Measurements from ENCODE around the gene IL23R. TPM values are rescaled to one million over a fixed set of nuclear protein-coding genes. Genes with fewer than 3 reads are reported as not detected.

Gene IL23R
- polyA plus RNA-seq, 1 experiment: not detected

- Histone ChIP-seq H3K36me3 (ENCODE audit: control insufficient read depth, insufficient read depth, low read length) (no peaks in the 10 kb centered on the region), H3K4me3 (ENCODE audit: low read depth, low read length) (no peak overlapping the region), H3K27me3 (ENCODE audit: control insufficient read depth, insufficient read depth, low read length) (no peaks in the 10 kb centered on the region)
- DNase-seq (ENCODE audit: low read depth): no peak
- CTCF ChIA-PET: interaction anchor here (1.0 kb wide), 1 partner anchor 73 kb away, joined by 3 read pairs; no protein-coding TSS in a partner anchor
- TF ChIP-seq CTCF (IDR thresholded peaks at IDR 0.05; ENCODE audit: insufficient read depth, low read depth, low read length): no peak
- POLR2A ChIA-PET: no interaction called here
Observed at GRCh38 chr1:67285780-67286488, 119.7 kb downstream of the IL23R start.

GRCh38 chr1:67290236-67290635, 124.0 kb downstream of the IL23R start:
- POLR2A ChIA-PET: no interaction called here

GRCh38 chr1:67294836-67295617, 128.8 kb downstream of the IL23R start:
- no peak for TF ChIP-seq CTCF (IDR thresholded peaks at IDR 0.05; ENCODE audit: insufficient read depth, low read depth, low read length)
- Histone ChIP-seq H3K36me3 (ENCODE audit: control insufficient read depth, insufficient read depth, low read length) (no peaks in the 10 kb centered on the region), H3K4me3 (ENCODE audit: low read depth, low read length) (no peak overlapping the region), H3K27me3 (ENCODE audit: control insufficient read depth, insufficient read depth, low read length) (no peaks in the 10 kb centered on the region)
- no peak for DNase-seq (ENCODE audit: low read depth)
- CTCF ChIA-PET: no interaction called here
- POLR2A ChIA-PET: no interaction called here

More at GRCh38 chr1:67290236-67290635, 124.0 kb downstream of the IL23R start:
- H3K4me3 ChIP-seq (ENCODE audit: low read depth, low read length): no peak overlapping the region
- H3K36me3 ChIP-seq (ENCODE audit: control insufficient read depth, insufficient read depth, low read length): no peaks in the 10 kb centered on the region
- no peak for DNase-seq (ENCODE audit: low read depth)
- CTCF ChIA-PET: no interaction called here
- no peaks in the 10 kb centered on the region for H3K27me3 ChIP-seq (ENCODE audit: control insufficient read depth, insufficient read depth, low read length)
- TF ChIP-seq CTCF (IDR thresholded peaks at IDR 0.05; ENCODE audit: insufficient read depth, low read depth, low read length): no peak

- no peaks in the 10 kb centered on the region; the same call in 1 of the 2 replicates for H3K27me3 ChIP-seq (ENCODE audit: control insufficient read depth, insufficient read depth, low read length)
- no peak for TF ChIP-seq CTCF (IDR thresholded peaks at IDR 0.05; ENCODE audit: insufficient read depth, low read depth, low read length)
- CTCF ChIA-PET: interaction anchor here (0.6 kb wide), 1 partner anchor 358 kb away, joined by 3 read pairs; no protein-coding TSS in a partner anchor
- no peak overlapping the region for H3K4me3 ChIP-seq (ENCODE audit: low read depth, low read length)
- no peak for DNase-seq (ENCODE audit: low read depth)
- H3K36me3 ChIP-seq (ENCODE audit: control insufficient read depth, insufficient read depth, low read length): no peaks in the 10 kb centered on the region
- POLR2A ChIA-PET: no interaction called here
Observed at GRCh38 chr1:67298762-67299161, 132.5 kb downstream of the IL23R start.

GRCh38 chr1:67299296-67299695, 133.0 kb downstream of the IL23R start:
- Histone ChIP-seq H3K36me3 (ENCODE audit: control insufficient read depth, insufficient read depth, low read length) (no peaks in the 10 kb centered on the region), H3K27me3 (ENCODE audit: control insufficient read depth, insufficient read depth, low read length) (no peaks in the 10 kb centered on the region; the same call in 1 of the 2 replicates), H3K4me3 (ENCODE audit: low read depth, low read length) (no peak overlapping the region)
- TF ChIP-seq CTCF (IDR thresholded peaks at IDR 0.05; ENCODE audit: insufficient read depth, low read depth, low read length): no peak
- POLR2A ChIA-PET: no interaction called here
- CTCF ChIA-PET: no interaction called here
- DNase-seq (ENCODE audit: low read depth): no peak
